Lung (tissue), 12 donors: ENCODE measurements around the gene CEP152. TPM values are rescaled to one million over a fixed set of nuclear protein-coding genes. Genes with fewer than 3 reads are reported as not detected.

Experiments used
- ATAC-seq: fragments of 200-7000 bp; cut with Tn5 transposase; one replicate; pipeline ENCODE4 v1.9.1; 2020; ENCODE audit warnings: moderate number of reproducible peaks; ENCODE audit not compliant: insufficient read depth, low FRiP score
- DNase-seq, 3 donors: peaks; one replicate each; pipeline ENCODE4 v3.0.0-alpha.2; 2013 to 2017
- H3K27ac ChIP-seq, 2 donors: one replicate each; pipeline ENCODE4 v1.5.1; 2013; ENCODE audit warnings: mild to moderate bottlenecking in 2 of 2, moderate library complexity in 2 of 2, control low read depth in 1 of 2, inconsistent platforms in 1 of 2, low read depth in 1 of 2, low read length in 1 of 2
- H3K27me3 ChIP-seq, 3 donors: one replicate each; pipeline ENCODE4 v1.5.1; 2013; ENCODE audit warnings: low read length in 2 of 3; ENCODE audit not compliant: control insufficient read depth in 3 of 3, insufficient read depth in 3 of 3
- H3K36me3 ChIP-seq, 4 donors: one replicate each; pipeline ENCODE4 v1.5.1; 2013; ENCODE audit warnings: low read length in 4 of 4, mild to moderate bottlenecking in 1 of 4, moderate library complexity in 1 of 4; ENCODE audit not compliant: control insufficient read depth in 4 of 4, insufficient read depth in 4 of 4
- H3K4me1 ChIP-seq, 5 donors: one replicate each; pipeline ENCODE4 v1.5.1; 2013; ENCODE audit warnings: low read length in 5 of 5, mild to moderate bottlenecking in 2 of 5, moderate library complexity in 1 of 5; ENCODE audit not compliant: control insufficient read depth in 5 of 5, insufficient read depth in 5 of 5
- H3K4me3 ChIP-seq: one replicate; pipeline ENCODE4 v1.5.1; 2013; ENCODE audit warnings: mild to moderate bottlenecking, control low read depth, moderate library complexity
- H3K9ac ChIP-seq, 2 donors: one replicate each; pipeline ENCODE4 v1.5.1; 2013; ENCODE audit warnings: low read length in 2 of 2, control low read depth in 1 of 2; ENCODE audit not compliant: insufficient read depth in 1 of 2
- H3K9me3 ChIP-seq, 4 donors: one replicate each; pipeline ENCODE4 v1.5.1; 2013; ENCODE audit warnings: low read length in 3 of 4, mild to moderate bottlenecking in 1 of 4, moderate library complexity in 1 of 4; ENCODE audit not compliant: control insufficient read depth in 4 of 4, insufficient read depth in 3 of 4
- WGBS, 2 donors: extraction: QIAGEN DNeasy Blood & Tissue Kit; methylation state at CpG; one replicate each; pipeline ENCODE4 v1.1.7; 2013; 5-methylcytosine and 5-hydroxymethylcytosine counted together
- polyA plus RNA-seq, 2 donors: library from polyadenylated mRNA; stranded (reverse); fragments of 200-250 nt; gene quantifications; one replicate each; pipeline ENCODE4 v1.2.1, GENCODE V29; 2013
- total RNA-seq, 2 donors: library from RNA; depleted of rRNA in 1 of 2; stranded (reverse); fragments of >200 nt in 1 of 2; gene quantifications; one replicate each; pipeline ENCODE4 v1.2.1, GENCODE V29; 2014 to 2021
- TF ChIP-seq, protein P1 (sequence below): IDR thresholded peaks from 2 replicates; pipeline ENCODE4 v1.5.1; 2012; ENCODE audit warnings: mild to moderate bottlenecking; ENCODE audit errors: control extremely low read depth, extremely low read depth
- donor health status: control.
- donor health status: control.
- donor health status: Bipolar disorder and iron deficiency.
- donor health status: healthy.
- donor health status: DM: yes; HTN: yes; CAD: no.

The CEP152 gene
- total and polyA plus RNA-seq, 4 donors: 0.86 to 15.4 (median 3.0) TPM

DNA sequence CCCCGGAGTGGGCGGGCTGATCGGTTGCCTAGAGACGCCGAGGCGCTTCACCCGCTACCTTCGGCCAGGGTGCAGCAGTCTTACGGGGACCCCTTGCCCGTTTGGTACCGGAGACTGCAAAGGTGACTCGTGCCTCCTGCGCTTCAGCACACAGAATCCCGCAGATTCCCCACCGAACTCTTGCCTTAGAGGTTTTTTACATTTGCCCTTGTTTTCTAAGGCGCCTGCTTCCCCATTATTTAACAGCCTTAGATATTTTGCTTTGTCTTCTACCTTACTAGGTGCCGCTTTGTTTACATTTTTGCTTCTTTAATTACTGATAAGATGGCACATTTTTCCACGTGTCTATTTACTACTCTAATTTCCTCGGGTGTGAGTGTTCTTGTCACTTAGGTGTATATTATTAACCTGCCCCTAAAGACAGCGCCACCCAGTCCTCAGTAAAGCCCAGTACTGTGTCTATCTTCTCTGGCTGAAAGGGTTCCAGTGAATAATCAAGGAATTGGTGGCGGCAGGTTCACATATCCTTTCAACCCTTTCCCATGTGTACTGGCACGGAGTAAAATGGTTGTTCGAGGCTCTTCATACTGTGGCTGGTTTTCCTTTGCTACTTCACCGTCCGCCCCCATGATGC, 573 bp upstream of the CEP152 start:
- no peaks in the 10 kb centered on the region for H3K36me3 ChIP-seq
- WGBS, 2 donors: 10 to 11% methylated on average over 25 of the region's 25 CpGs
- peaks cover 0 to 3% (median 0%) of the 10 kb centered on the region in 3 donors for H3K27me3 ChIP-seq
- no peak overlapping the region for H3K27ac ChIP-seq
- H3K9me3 ChIP-seq: no peaks in the 10 kb centered on the region
- H3K4me3 ChIP-seq: peak overlapping the region; percentile 78
- TF ChIP-seq, protein P1, sequence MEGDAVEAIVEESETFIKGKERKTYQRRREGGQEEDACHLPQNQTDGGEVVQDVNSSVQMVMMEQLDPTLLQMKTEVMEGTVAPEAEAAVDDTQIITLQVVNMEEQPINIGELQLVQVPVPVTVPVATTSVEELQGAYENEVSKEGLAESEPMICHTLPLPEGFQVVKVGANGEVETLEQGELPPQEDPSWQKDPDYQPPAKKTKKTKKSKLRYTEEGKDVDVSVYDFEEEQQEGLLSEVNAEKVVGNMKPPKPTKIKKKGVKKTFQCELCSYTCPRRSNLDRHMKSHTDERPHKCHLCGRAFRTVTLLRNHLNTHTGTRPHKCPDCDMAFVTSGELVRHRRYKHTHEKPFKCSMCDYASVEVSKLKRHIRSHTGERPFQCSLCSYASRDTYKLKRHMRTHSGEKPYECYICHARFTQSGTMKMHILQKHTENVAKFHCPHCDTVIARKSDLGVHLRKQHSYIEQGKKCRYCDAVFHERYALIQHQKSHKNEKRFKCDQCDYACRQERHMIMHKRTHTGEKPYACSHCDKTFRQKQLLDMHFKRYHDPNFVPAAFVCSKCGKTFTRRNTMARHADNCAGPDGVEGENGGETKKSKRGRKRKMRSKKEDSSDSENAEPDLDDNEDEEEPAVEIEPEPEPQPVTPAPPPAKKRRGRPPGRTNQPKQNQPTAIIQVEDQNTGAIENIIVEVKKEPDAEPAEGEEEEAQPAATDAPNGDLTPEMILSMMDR: no peak
- ATAC-seq (no peak), DNase-seq (no peak)
- H3K9ac ChIP-seq: peak overlapping the region in 1 of 2 donors; percentile 71
- H3K4me1 ChIP-seq: peaks cover 0 to 13% (median 4%) of the 10 kb centered on the region in 5 donors

DNA sequence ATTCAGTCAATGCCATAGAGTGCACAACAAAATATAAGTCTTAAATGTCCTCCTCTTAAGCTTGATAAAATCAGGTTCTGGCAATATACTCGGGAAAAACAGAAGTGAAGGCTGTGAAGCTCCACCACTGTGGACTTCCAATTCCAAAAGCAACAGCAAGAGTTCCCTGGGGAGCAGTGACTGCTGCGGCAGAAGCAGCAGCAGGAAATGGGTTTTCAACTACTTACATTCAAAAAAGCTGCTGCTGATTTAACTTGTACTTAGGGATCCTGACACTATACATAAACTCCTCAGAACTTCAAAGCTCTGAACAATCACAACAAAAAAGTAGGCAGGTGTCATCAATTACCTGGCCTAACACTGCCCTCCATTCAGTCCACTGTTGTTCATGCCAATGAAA, 4.7 kb downstream of the CEP152 start:
- no peak overlapping the region for H3K9ac ChIP-seq
- ATAC-seq (no peak), DNase-seq (peak in 1 of 3 donors; percentile 46)
- 60 to 65% methylated on average over 2 of the region's 2 CpGs for WGBS, 2 donors
- H3K27me3 ChIP-seq: no peaks in the 10 kb centered on the region
- TF ChIP-seq, protein P1: no peak
- peaks cover 0 to 8% (median 4%) of the 10 kb centered on the region in 5 donors for H3K4me1 ChIP-seq
- no peak overlapping the region for H3K27ac ChIP-seq
- H3K36me3 ChIP-seq: no peaks in the 10 kb centered on the region
- no peak overlapping the region for H3K4me3 ChIP-seq
- H3K9me3 ChIP-seq: no peaks in the 10 kb centered on the region

DNA sequence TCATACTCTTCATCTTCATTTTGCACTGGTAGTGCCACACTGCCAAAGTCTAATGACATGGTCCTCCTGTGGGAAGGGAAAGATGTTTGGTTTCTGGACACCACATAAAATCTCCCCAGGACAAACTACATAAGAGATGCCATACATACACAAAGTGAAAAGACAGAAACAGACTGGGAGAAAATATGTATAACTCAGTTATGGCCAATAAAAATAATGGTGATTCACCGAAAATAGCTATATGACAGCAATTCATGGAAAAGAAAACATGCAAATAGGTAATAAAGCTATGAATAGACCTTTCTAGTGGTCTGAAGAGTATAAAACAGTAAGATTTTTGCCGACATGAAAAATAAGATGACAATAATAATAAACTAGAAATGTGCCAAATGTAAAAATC, 5.3 kb downstream of the CEP152 start:
- ATAC-seq (no peak), DNase-seq (no peak)
- peaks cover 0 to 11% (median 4%) of the 10 kb centered on the region in 5 donors for H3K4me1 ChIP-seq
- no peaks in the 10 kb centered on the region for H3K9me3 ChIP-seq
- H3K27ac ChIP-seq: no peak overlapping the region
- no peak overlapping the region for H3K9ac ChIP-seq
- TF ChIP-seq, protein P1: no peak
- H3K36me3 ChIP-seq: no peaks in the 10 kb centered on the region
- no peak overlapping the region for H3K4me3 ChIP-seq
- WGBS, 2 donors: 43 to 92% methylated on average over 2 of the region's 2 CpGs
- H3K27me3 ChIP-seq: no peaks in the 10 kb centered on the region

DNA sequence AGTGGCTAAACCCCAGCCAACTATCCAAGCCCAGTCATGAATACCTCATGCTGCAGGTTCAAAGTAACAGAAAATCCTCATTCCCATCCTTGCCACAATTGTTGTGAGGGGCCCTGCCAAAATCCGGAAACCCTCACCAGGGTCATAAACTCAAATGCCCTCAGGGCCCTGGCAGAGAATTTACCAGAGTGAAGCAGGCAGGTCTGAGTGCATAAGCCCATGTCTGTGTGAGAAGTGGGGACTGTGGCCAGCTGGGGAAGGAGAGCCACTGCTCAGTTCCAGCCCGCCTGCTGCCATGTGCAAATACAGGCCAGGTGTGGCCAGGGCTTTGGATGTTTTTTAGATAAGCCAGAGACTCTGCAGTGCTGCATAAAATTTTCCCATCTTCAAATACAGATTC, 7.0 kb downstream of the CEP152 start:
- H3K9ac ChIP-seq: no peak overlapping the region
- ATAC-seq (no peak), DNase-seq (no peak)
- WGBS, 2 donors: 89 to 97% methylated on average over 2 of the region's 2 CpGs
- peaks cover 0 to 3% (median 0%) of the 10 kb centered on the region in 5 donors for H3K4me1 ChIP-seq
- H3K27me3 ChIP-seq: no peaks in the 10 kb centered on the region
- no peaks in the 10 kb centered on the region for H3K9me3 ChIP-seq
- H3K4me3 ChIP-seq: no peak overlapping the region
- no peak overlapping the region for H3K27ac ChIP-seq
- TF ChIP-seq, protein P1: no peak
- H3K36me3 ChIP-seq: no peaks in the 10 kb centered on the region
